Measurements from ENCODE around the gene BCAN. TPM values are rescaled to one million over a fixed set of nuclear protein-coding genes. Genes with fewer than 3 reads are reported as not detected.
"Not testable (repeated sequence)": the region's sequence is repeated elsewhere in the genome, so short reads cannot be mapped to it uniquely, and the experiment has no call there.

The BCAN gene
- total and polyA plus RNA-seq, 3 donors from 2014 or later: 3.3 to 9.7 (median 8.8) TPM

GRCh38 chr1:156626079-156626438, 15.9 kb upstream of the BCAN start:
- no peak for DNase-seq
- intact Hi-C loops (cut with DNase I; ENCODE audit: low total_unique reads): no loop called here
- H3K4me1 ChIP-seq: peaks cover 18% of the 10 kb centered on the region
- H3K36me3 ChIP-seq (ENCODE audit: low read depth, missing control alignments): no peaks in the 10 kb centered on the region
- no peak overlapping the region for H3K27ac ChIP-seq
- WGBS, 2 donors: 34 to 37% methylated on average over 4 of the region's 4 CpGs
- no peaks in the 10 kb centered on the region for H3K27me3 ChIP-seq
- H3K4me3 ChIP-seq: no peak overlapping the region
- no peaks in the 10 kb centered on the region for H3K9me3 ChIP-seq
- TF ChIP-seq CTCF (IDR thresholded peaks at IDR 0.05) (no peak), POLR2A (IDR thresholded peaks at IDR 0.05) (no peak)

- Histone ChIP-seq H3K27ac (no peak overlapping the region), H3K4me1 (peaks cover 18% of the 10 kb centered on the region), H3K4me3 (no peak overlapping the region), H3K9me3 (no peaks in the 10 kb centered on the region), H3K27me3 (no peaks in the 10 kb centered on the region), H3K36me3 (ENCODE audit: low read depth, missing control alignments) (no peaks in the 10 kb centered on the region)
- intact Hi-C loops (cut with DNase I; ENCODE audit: low total_unique reads): no loop called here
- WGBS, 2 donors: 75 to 83% methylated on average over 2 of the region's 2 CpGs
- peak; percentile 70 for DNase-seq
- TF ChIP-seq POLR2A (IDR thresholded peaks at IDR 0.05): no peak
- peak; percentile 41 to 69 (median 58) for TF ChIP-seq CTCF (IDR thresholded peaks at IDR 0.05)
Observed at GRCh38 chr1:156627313-156627880, 14.5 kb upstream of the BCAN start.

GRCh38 chr1:156629823-156630449, 12.0 kb upstream of the BCAN start:
- intact Hi-C loops (cut with DNase I; ENCODE audit: low total_unique reads): no loop called here
- TF ChIP-seq POLR2A (IDR thresholded peaks at IDR 0.05) (no peak), CTCF (IDR thresholded peaks at IDR 0.05) (no peak)
- DNase-seq: no peak
- no peaks in the 10 kb centered on the region for H3K27me3 ChIP-seq
- no peak overlapping the region for H3K27ac ChIP-seq
- H3K36me3 ChIP-seq (ENCODE audit: low read depth, missing control alignments): no peaks in the 10 kb centered on the region
- peaks cover 8% of the 10 kb centered on the region for H3K4me1 ChIP-seq
- no peaks in the 10 kb centered on the region for H3K9me3 ChIP-seq
- 90 to 91% methylated on average over 8 of the region's 8 CpGs for WGBS, 2 donors
- no peak overlapping the region for H3K4me3 ChIP-seq

- H3K27me3 ChIP-seq; H3K27ac ChIP-seq; H3K4me3 ChIP-seq; H3K9me3 ChIP-seq; DNase-seq; H3K36me3 ChIP-seq (ENCODE audit: low read depth, missing control alignments); H3K4me1 ChIP-seq; intact Hi-C loops (cut with DNase I; ENCODE audit: low total_unique reads): not testable (repeated sequence)
- 62 to 74% methylated on average over 9 of the region's 9 CpGs for WGBS, 2 donors
Observed at GRCh38 chr1:156631152-156631551, 10.8 kb upstream of the BCAN start.

DNA sequence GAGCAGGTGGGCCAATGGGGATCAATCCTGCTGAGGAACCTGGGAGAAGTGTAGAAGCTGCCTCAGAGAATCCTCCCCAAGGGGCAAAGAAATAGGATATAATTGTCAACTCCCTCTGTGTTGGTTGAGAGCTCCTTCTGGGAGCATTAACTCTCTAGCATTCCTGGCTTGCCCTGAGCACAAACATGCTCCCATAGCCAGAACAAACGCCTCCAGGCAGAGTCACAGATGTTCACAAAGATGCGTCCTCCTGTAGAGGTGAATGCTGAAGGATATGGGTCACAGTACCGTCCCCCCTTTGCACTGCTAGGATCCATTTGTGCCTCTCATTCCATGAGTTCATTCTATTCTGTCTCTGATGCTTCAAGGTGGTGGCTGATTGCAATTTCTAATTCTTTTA, 9.6 kb upstream of the BCAN start:
- 68 to 80% methylated on average over 3 of the region's 3 CpGs for WGBS, 2 donors
- Histone ChIP-seq H3K27ac (no peak overlapping the region), H3K9me3 (no peaks in the 10 kb centered on the region), H3K27me3 (no peaks in the 10 kb centered on the region), H3K36me3 (ENCODE audit: low read depth, missing control alignments) (no peaks in the 10 kb centered on the region), H3K4me3 (no peak overlapping the region), H3K4me1 (no peaks in the 10 kb centered on the region)
- intact Hi-C loops (cut with DNase I; ENCODE audit: low total_unique reads): no loop called here
- DNase-seq: no peak
- TF ChIP-seq CTCF (IDR thresholded peaks at IDR 0.05) (no peak), POLR2A (IDR thresholded peaks at IDR 0.05) (no peak)
